Liver (tissue), 9 donors: Measurements from ENCODE around the gene NPTN. TPM values are rescaled to one million over a fixed set of nuclear protein-coding genes. Genes with fewer than 3 reads are reported as not detected.

Source experiments
- DNase-seq: peaks from one replicate; pipeline ENCODE4 v3.0.0-alpha.2; 2017; ENCODE audit warnings: low spot score
- H3K27ac ChIP-seq, 2 donors: one replicate each; pipeline ENCODE4 v1.7.0; 2013; ENCODE audit warnings: inconsistent platforms in 2 of 2, low read length in 2 of 2, control low read depth in 1 of 2, low read depth in 1 of 2, mild to moderate bottlenecking in 1 of 2
- H3K27me3 ChIP-seq, 4 donors: one replicate each; pipeline versions ENCODE4 v1.6.1 to v1.7.0; 2013; ENCODE audit warnings: low read length in 3 of 4, inconsistent platforms in 1 of 4, mild to moderate bottlenecking in 1 of 4, moderate library complexity in 1 of 4; ENCODE audit not compliant: control insufficient read depth in 4 of 4, insufficient read depth in 4 of 4
- H3K36me3 ChIP-seq, 4 donors: one replicate each; pipeline versions ENCODE4 v1.6.1 to v1.7.0; 2013; ENCODE audit warnings: low read length in 3 of 4, mild to moderate bottlenecking in 3 of 4, low read depth in 1 of 4, moderate library complexity in 1 of 4; ENCODE audit not compliant: control insufficient read depth in 4 of 4, insufficient read depth in 3 of 4
- H3K4me1 ChIP-seq, 4 donors: one replicate each; pipeline versions ENCODE4 v1.6.1 to v1.7.0; 2013; ENCODE audit warnings: low read length in 3 of 4, mild to moderate bottlenecking in 3 of 4, moderate library complexity in 1 of 4; ENCODE audit not compliant: control insufficient read depth in 4 of 4, insufficient read depth in 4 of 4
- H3K4me3 ChIP-seq, 3 donors: one replicate each; pipeline versions ENCODE4 v1.6.1 to v1.7.0; 2013; ENCODE audit warnings: low read length in 3 of 3, control low read depth in 1 of 3, low read depth in 1 of 3, mild to moderate bottlenecking in 1 of 3
- H3K9ac ChIP-seq, 2 donors: one replicate each; pipeline ENCODE4 v1.7.0; 2013; ENCODE audit warnings: low read length in 2 of 2, mild to moderate bottlenecking in 2 of 2, moderate library complexity in 2 of 2, control low read depth in 1 of 2, low read depth in 1 of 2
- H3K9me3 ChIP-seq, 4 donors: one replicate each; pipeline versions ENCODE4 v1.6.1 to v1.7.0; 2013; ENCODE audit warnings: low read length in 3 of 4; ENCODE audit not compliant: control insufficient read depth in 4 of 4
- EGR1 ChIP-seq, 2 donors: IDR thresholded peaks; 2 replicates each; pipeline ENCODE4 v1.6.1; 2016 to 2018; ENCODE audit warnings: antibody characterized with exemption in 2 of 2, low read depth in 2 of 2
- FOXA1 ChIP-seq: IDR thresholded peaks from 2 replicates; pipeline ENCODE4 v1.6.1; 2016; ENCODE audit warnings: antibody characterized with exemption
- FOXA2 ChIP-seq: IDR thresholded peaks from 2 replicates; pipeline ENCODE4 v1.6.1; 2016; ENCODE audit warnings: antibody characterized with exemption
- GABPA ChIP-seq, 2 donors: IDR thresholded peaks in 1 of 2; conservative IDR thresholded peaks in 1 of 2; 2 replicates each; pipeline ENCODE4 v1.6.1; 2016; ENCODE audit warnings: antibody characterized with exemption in 2 of 2, mild to moderate bottlenecking in 1 of 2, moderate library complexity in 1 of 2
- HNF4A ChIP-seq, 2 donors: conservative IDR thresholded peaks; 2 replicates each; pipeline ENCODE4 v1.6.1; 2016; ENCODE audit warnings: antibody characterized with exemption in 2 of 2, mild to moderate bottlenecking in 2 of 2
- HNF4G ChIP-seq: IDR thresholded peaks from 2 replicates; pipeline ENCODE4 v1.6.1; 2016; ENCODE audit warnings: antibody characterized with exemption
- JUND ChIP-seq, 2 donors: IDR thresholded peaks; 2 replicates each; pipeline ENCODE4 v1.6.1; 2016; ENCODE audit warnings: antibody characterized with exemption in 2 of 2
- RAD21 ChIP-seq, 2 donors: IDR thresholded peaks; 2 replicates each; pipeline ENCODE4 v1.6.1; 2016; ENCODE audit warnings: antibody characterized with exemption in 2 of 2, mild to moderate bottlenecking in 2 of 2
- RXRA ChIP-seq, 2 donors: IDR thresholded peaks; 2 replicates each; pipeline ENCODE4 v1.6.1; 2017 to 2018; ENCODE audit warnings: antibody characterized with exemption in 2 of 2, mild to moderate bottlenecking in 1 of 2
- TAF1 ChIP-seq: conservative IDR thresholded peaks from 2 replicates; pipeline ENCODE4 v1.6.1; 2016; ENCODE audit warnings: antibody characterized with exemption, mild to moderate bottlenecking
- YY1 ChIP-seq: IDR thresholded peaks from 2 replicates; pipeline ENCODE4 v1.6.1; 2016; ENCODE audit warnings: antibody characterized with exemption, mild to moderate bottlenecking
- WGBS: extraction: QIAGEN DNeasy Blood & Tissue Kit; methylation state at CpG from one replicate; pipeline ENCODE4 v1.1.7; 2013; 5-methylcytosine and 5-hydroxymethylcytosine counted together
- polyA plus RNA-seq, 2 donors: library from polyadenylated mRNA; stranded (reverse) in 1 of 2; unstranded in 1 of 2; fragments of 200-250 nt in 1 of 2; fragments of >200 nt in 1 of 2; fragmentation: Nextera tagmentation in 1 of 2; extraction: Ambion mirVana in 1 of 2; gene quantifications; one replicate each; pipeline versions ENCODE4 v1.2.1 to v1.2.3, GENCODE V29; 2013 to 2015
- total RNA-seq, 2 donors: library from RNA; depleted of rRNA; stranded (reverse); fragments of >200 nt; gene quantifications; one replicate each; pipeline ENCODE4 v1.2.3, GENCODE V29; 2014
- TF ChIP-seq, protein P1 (sequence below): IDR thresholded peaks from 2 replicates; pipeline ENCODE4 v1.6.1; 2016; ENCODE audit warnings: antibody characterized with exemption
- TF ChIP-seq, protein P2 (sequence below): IDR thresholded peaks from 2 replicates; pipeline ENCODE4 v1.6.1; 2016; ENCODE audit warnings: antibody characterized with exemption
- TF ChIP-seq, protein P3 (sequence below): fragments of 150-350 bp; IDR thresholded peaks from 2 replicates; pipeline ENCODE4 v1.5.1; 2017; ENCODE audit warnings: improper control_type of control experiment, low read depth, low read length; ENCODE audit not compliant: missing input control
- TF ChIP-seq, protein P4 (sequence below): IDR thresholded peaks from 2 replicates; pipeline ENCODE4 v1.6.1; 2016; ENCODE audit warnings: antibody characterized with exemption, mild to moderate bottlenecking
- TF ChIP-seq, protein P5 (sequence below): IDR thresholded peaks from 2 replicates; pipeline ENCODE4 v1.6.1; 2016; ENCODE audit warnings: antibody characterized with exemption
- donor health status: healthy.
- donor health status: healthy.
- donor health status: healthy.
- donor health status: healthy.
- donor health status: healthy.

NPTN gene
- total and polyA plus RNA-seq, 4 donors, result 16.8 to 42.4 (median 33.9) TPM

DNA sequence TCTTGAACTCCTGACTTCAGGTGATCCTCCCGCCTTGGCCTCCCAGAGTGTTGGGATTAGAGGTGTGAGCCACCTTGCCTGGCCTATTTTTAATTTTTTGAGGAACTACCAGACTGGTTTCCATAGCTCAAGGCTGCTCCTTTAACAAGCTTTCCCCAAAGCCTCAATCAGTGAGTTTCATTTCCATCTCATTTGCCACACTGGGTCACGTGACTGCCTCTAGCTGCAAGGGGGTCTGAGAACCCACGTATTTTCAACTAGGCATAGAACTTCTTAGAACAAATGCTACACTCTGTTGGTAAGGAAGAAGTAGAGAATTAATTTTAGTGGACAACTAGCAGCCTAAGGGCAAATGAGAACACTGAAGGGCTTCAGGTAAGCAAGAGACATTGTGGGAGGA lies 47.9 kb upstream of the NPTN start:
- H3K36me3 ChIP-seq, result no peaks in the 10 kb centered on the region
- H3K9ac ChIP-seq, result no peak overlapping the region
- no peaks in the 10 kb centered on the region for H3K9me3 ChIP-seq
- DNase-seq, result no peak
- H3K27ac ChIP-seq, result no peak overlapping the region
- TF ChIP-seq, protein P1, sequence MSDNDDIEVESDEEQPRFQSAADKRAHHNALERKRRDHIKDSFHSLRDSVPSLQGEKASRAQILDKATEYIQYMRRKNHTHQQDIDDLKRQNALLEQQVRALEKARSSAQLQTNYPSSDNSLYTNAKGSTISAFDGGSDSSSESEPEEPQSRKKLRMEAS, result no peak
- H3K4me3 ChIP-seq, result no peak overlapping the region
- H3K27me3 ChIP-seq, result no peaks in the 10 kb centered on the region
- WGBS, result 84% methylated on average over 3 of the region's 3 CpGs
- H3K4me1 ChIP-seq, result peaks cover 1 to 21% (median 12%) of the 10 kb centered on the region in 4 donors

DNA sequence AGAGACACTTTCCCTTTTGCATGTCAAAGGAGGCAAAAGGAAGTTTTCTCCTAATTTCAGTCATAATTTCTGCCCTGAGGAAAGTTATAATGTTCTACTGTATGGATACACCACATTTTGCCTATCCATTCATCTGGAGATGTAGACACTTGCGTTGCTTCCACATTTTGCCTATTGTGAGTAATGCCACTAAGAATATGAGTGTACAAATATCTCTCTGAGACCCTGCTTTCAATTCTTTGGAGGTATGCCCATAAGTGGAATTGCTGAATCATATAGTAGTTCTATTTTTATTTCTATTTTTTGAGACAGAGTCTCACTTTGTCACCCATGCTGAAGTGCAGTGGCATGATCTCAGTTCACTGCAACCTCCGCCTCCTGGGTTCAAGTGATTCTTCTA lies 47.4 kb upstream of the NPTN start:
- TF ChIP-seq FOXA2 (no peak), YY1 (no peak), JUND (IDR thresholded peaks at IDR 0.05) (no peak), HNF4G (no peak), GABPA (IDR thresholded peaks at IDR 0.05 in 1 of 2, conservative IDR thresholded peaks at IDR 0.05 in 1 of 2) (no peak), HNF4A (conservative IDR thresholded peaks at IDR 0.05) (no peak), TAF1 (no peak)
- TF ChIP-seq, protein P2, sequence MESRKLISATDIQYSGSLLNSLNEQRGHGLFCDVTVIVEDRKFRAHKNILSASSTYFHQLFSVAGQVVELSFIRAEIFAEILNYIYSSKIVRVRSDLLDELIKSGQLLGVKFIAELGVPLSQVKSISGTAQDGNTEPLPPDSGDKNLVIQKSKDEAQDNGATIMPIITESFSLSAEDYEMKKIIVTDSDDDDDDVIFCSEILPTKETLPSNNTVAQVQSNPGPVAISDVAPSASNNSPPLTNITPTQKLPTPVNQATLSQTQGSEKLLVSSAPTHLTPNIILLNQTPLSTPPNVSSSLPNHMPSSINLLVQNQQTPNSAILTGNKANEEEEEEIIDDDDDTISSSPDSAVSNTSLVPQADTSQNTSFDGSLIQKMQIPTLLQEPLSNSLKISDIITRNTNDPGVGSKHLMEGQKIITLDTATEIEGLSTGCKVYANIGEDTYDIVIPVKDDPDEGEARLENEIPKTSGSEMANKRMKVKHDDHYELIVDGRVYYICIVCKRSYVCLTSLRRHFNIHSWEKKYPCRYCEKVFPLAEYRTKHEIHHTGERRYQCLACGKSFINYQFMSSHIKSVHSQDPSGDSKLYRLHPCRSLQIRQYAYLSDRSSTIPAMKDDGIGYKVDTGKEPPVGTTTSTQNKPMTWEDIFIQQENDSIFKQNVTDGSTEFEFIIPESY, result no peak
- TF ChIP-seq, protein P3, sequence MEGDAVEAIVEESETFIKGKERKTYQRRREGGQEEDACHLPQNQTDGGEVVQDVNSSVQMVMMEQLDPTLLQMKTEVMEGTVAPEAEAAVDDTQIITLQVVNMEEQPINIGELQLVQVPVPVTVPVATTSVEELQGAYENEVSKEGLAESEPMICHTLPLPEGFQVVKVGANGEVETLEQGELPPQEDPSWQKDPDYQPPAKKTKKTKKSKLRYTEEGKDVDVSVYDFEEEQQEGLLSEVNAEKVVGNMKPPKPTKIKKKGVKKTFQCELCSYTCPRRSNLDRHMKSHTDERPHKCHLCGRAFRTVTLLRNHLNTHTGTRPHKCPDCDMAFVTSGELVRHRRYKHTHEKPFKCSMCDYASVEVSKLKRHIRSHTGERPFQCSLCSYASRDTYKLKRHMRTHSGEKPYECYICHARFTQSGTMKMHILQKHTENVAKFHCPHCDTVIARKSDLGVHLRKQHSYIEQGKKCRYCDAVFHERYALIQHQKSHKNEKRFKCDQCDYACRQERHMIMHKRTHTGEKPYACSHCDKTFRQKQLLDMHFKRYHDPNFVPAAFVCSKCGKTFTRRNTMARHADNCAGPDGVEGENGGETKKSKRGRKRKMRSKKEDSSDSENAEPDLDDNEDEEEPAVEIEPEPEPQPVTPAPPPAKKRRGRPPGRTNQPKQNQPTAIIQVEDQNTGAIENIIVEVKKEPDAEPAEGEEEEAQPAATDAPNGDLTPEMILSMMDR, result no peak
- no peak overlapping the region for H3K4me3 ChIP-seq
- no peaks in the 10 kb centered on the region for H3K36me3 ChIP-seq
- 92% methylated on average over 2 of the region's 2 CpGs for WGBS
- H3K9ac ChIP-seq, result no peak overlapping the region
- no peak overlapping the region for H3K27ac ChIP-seq
- no peak for DNase-seq
- no peaks in the 10 kb centered on the region for H3K9me3 ChIP-seq
- peaks cover 1 to 16% (median 7%) of the 10 kb centered on the region in 4 donors for H3K4me1 ChIP-seq
- no peaks in the 10 kb centered on the region for H3K27me3 ChIP-seq

DNA sequence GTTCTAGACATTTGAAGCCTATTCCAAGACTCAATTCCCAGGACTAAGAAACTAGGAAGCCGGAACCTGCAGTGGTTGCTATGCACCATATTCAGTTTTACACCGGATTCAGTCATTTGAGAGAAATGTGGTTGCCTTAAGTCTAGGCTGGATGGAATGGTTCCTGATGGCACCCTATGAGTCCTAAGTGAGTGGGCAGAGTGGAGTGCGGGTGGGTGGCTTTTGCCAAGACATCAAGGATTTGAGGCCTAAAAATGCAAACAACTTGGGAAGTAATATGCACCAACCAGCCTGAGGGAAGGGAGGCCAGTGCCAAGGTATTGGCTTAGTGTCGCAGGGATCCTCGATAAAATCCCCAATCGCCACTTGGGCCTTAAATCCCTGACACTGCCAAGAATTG lies 46.8 kb upstream of the NPTN start:
- H3K9me3 ChIP-seq, result no peaks in the 10 kb centered on the region
- H3K9ac ChIP-seq, result no peak overlapping the region
- peaks cover 1 to 15% (median 7%) of the 10 kb centered on the region in 4 donors for H3K4me1 ChIP-seq
- H3K36me3 ChIP-seq, result no peaks in the 10 kb centered on the region
- DNase-seq, result no peak
- WGBS, result 96% methylated on average over 6 of the region's 6 CpGs
- no peak overlapping the region for H3K27ac ChIP-seq
- H3K27me3 ChIP-seq, result no peaks in the 10 kb centered on the region
- H3K4me3 ChIP-seq, result no peak overlapping the region
- TF ChIP-seq, protein P4, sequence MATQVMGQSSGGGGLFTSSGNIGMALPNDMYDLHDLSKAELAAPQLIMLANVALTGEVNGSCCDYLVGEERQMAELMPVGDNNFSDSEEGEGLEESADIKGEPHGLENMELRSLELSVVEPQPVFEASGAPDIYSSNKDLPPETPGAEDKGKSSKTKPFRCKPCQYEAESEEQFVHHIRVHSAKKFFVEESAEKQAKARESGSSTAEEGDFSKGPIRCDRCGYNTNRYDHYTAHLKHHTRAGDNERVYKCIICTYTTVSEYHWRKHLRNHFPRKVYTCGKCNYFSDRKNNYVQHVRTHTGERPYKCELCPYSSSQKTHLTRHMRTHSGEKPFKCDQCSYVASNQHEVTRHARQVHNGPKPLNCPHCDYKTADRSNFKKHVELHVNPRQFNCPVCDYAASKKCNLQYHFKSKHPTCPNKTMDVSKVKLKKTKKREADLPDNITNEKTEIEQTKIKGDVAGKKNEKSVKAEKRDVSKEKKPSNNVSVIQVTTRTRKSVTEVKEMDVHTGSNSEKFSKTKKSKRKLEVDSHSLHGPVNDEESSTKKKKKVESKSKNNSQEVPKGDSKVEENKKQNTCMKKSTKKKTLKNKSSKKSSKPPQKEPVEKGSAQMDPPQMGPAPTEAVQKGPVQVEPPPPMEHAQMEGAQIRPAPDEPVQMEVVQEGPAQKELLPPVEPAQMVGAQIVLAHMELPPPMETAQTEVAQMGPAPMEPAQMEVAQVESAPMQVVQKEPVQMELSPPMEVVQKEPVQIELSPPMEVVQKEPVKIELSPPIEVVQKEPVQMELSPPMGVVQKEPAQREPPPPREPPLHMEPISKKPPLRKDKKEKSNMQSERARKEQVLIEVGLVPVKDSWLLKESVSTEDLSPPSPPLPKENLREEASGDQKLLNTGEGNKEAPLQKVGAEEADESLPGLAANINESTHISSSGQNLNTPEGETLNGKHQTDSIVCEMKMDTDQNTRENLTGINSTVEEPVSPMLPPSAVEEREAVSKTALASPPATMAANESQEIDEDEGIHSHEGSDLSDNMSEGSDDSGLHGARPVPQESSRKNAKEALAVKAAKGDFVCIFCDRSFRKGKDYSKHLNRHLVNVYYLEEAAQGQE, result no peak
- TF ChIP-seq JUND (IDR thresholded peaks at IDR 0.05) (no peak), RAD21 (IDR thresholded peaks at IDR 0.05) (no peak), EGR1 (IDR thresholded peaks at IDR 0.05; ENCODE audit: low read depth in 2 of 2) (no peak), FOXA1 (no peak), HNF4G (no peak), RXRA (IDR thresholded peaks at IDR 0.05) (no peak)
- TF ChIP-seq, protein P5, sequence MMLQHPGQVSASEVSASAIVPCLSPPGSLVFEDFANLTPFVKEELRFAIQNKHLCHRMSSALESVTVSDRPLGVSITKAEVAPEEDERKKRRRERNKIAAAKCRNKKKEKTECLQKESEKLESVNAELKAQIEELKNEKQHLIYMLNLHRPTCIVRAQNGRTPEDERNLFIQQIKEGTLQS, result no peak
- TF ChIP-seq, protein P1, result no peak
